ENCODE results near the gene MTA2. TPM values are rescaled to one million over a fixed set of nuclear protein-coding genes. Genes with fewer than 3 reads are reported as not detected.
"Not testable (repeated sequence)": the region's sequence is repeated elsewhere in the genome, so short reads cannot be mapped to it uniquely, and the experiment has no call there.

Gene MTA2
- 90.4 and 97.2 TPM in 2 replicates for total RNA-seq (2022)
- percentile 82 among the genes with signal in this experiment for Bru-seq, nascent RNA
- percentile 96 among the genes with signal in this experiment for BruChase-seq, experiment 1, labeled RNA remaining after a 6-hour chase
- percentile 96 among the genes with signal in this experiment for BruChase-seq, experiment 2, labeled RNA remaining after a 2-hour chase
- long read RNA-seq, transcript MTA2-201 (18 exons, 3,058 nt): major isoform, 11 of 18 reads
- long read RNA-seq, partial matches to known transcripts: 4 of 18 reads
- long read RNA-seq, other reads (novel, unspliced or antisense): 3 of 18 reads

GRCh38 chr11:62601372-62602140 is at the start of gene MTA2:
Gene MTA2, minus strand, starts transcription at chr11:62601865. Its CDS starts 415 bp downstream, at chr11:62601450.
- TF ChIP-seq CTCF (IDR thresholded peaks at IDR 0.05; ENCODE audit: unreplicated experiment): no peak

GRCh38 chr11:62650283-62650682 is 48.6 kb upstream of the MTA2 start:
- not testable (repeated sequence) for BruUV-seq (replicated peaks); H3K27ac Mint-ChIP-seq (ENCODE audit: unreplicated experiment)

More at GRCh38 chr11:62601372-62602140, at the start of gene MTA2:
- Mint-ChIP-seq H3K27me3 (ENCODE audit: unreplicated experiment) (no peaks in the 10 kb centered on the region), H3K4me1 (ENCODE audit: low read depth, unreplicated experiment) (peaks cover 35% of the 10 kb centered on the region), H3K9me3 (ENCODE audit: low read depth, unreplicated experiment) (no peaks in the 10 kb centered on the region), H3K4me3 (ENCODE audit: low read depth, unreplicated experiment) (peak within 1 kb of the TSS; percentile 88), H3K36me3 (ENCODE audit: insufficient read depth, unreplicated experiment) (peaks cover 75% of the 10 kb centered on the region), H3K27ac (ENCODE audit: unreplicated experiment) (peak within 1 kb of the TSS; percentile 78)
- no TSS peak for BruUV-seq (replicated peaks)
- intact Hi-C loops (cut with micrococcal nuclease; ENCODE audit: unreplicated experiment): no loop called here
- peak; percentile 99 for DNase-seq
- CTCF ChIA-PET: interaction anchor here (0.7 to 2.1 kb wide), 12 partner anchors 10 to 177 kb away, joined by 3 to 21 read pairs (median 4); partner anchors contain the start of genes C11orf98, CSKMT, EML3 and ROM1

GRCh38 chr11:62649486-62649885 is 47.8 kb upstream of the MTA2 start:
- Mint-ChIP-seq H3K36me3 (ENCODE audit: insufficient read depth, unreplicated experiment) (peaks cover 54% of the 10 kb centered on the region), H3K27ac (ENCODE audit: unreplicated experiment) (no peak overlapping the region), H3K4me1 (ENCODE audit: low read depth, unreplicated experiment) (peaks cover 16% of the 10 kb centered on the region), H3K9me3 (ENCODE audit: low read depth, unreplicated experiment) (no peaks in the 10 kb centered on the region), H3K4me3 (ENCODE audit: low read depth, unreplicated experiment) (no peak overlapping the region), H3K27me3 (ENCODE audit: unreplicated experiment) (no peaks in the 10 kb centered on the region)
- intact Hi-C loops (cut with micrococcal nuclease; ENCODE audit: unreplicated experiment): no loop called here
- TF ChIP-seq CTCF (IDR thresholded peaks at IDR 0.05; ENCODE audit: unreplicated experiment): no peak
- CTCF ChIA-PET: interaction anchor here (0.6 kb wide), 1 partner anchor 71 kb away, joined by 3 read pairs; no protein-coding TSS in a partner anchor
- no peak for DNase-seq
- no TSS peak for BruUV-seq (replicated peaks)

More at GRCh38 chr11:62650283-62650682, 48.6 kb upstream of the MTA2 start:
- DNase-seq; CTCF ChIA-PET; H3K27me3 Mint-ChIP-seq (ENCODE audit: unreplicated experiment); H3K9me3 Mint-ChIP-seq (ENCODE audit: low read depth, unreplicated experiment); intact Hi-C loops (cut with micrococcal nuclease; ENCODE audit: unreplicated experiment); H3K4me3 Mint-ChIP-seq (ENCODE audit: low read depth, unreplicated experiment): not testable (repeated sequence)
- H3K4me1 Mint-ChIP-seq (ENCODE audit: low read depth, unreplicated experiment): peaks cover 16% of the 10 kb centered on the region
- peaks cover 48% of the 10 kb centered on the region for H3K36me3 Mint-ChIP-seq (ENCODE audit: insufficient read depth, unreplicated experiment)

- no peaks in the 10 kb centered on the region for H3K27me3 Mint-ChIP-seq (ENCODE audit: unreplicated experiment)
- no peak overlapping the region for H3K27ac Mint-ChIP-seq (ENCODE audit: unreplicated experiment)
- TF ChIP-seq CTCF (IDR thresholded peaks at IDR 0.05; ENCODE audit: unreplicated experiment): no peak
- no peaks in the 10 kb centered on the region for H3K9me3 Mint-ChIP-seq (ENCODE audit: low read depth, unreplicated experiment)
- CTCF ChIA-PET: interaction anchor here (0.6 kb wide), 1 partner anchor 71 kb away, joined by 3 read pairs; no protein-coding TSS in a partner anchor
- no TSS peak for BruUV-seq (replicated peaks)
- intact Hi-C loops (cut with micrococcal nuclease; ENCODE audit: unreplicated experiment): no loop called here
- peaks cover 59% of the 10 kb centered on the region for H3K36me3 Mint-ChIP-seq (ENCODE audit: insufficient read depth, unreplicated experiment)
- H3K4me3 Mint-ChIP-seq (ENCODE audit: low read depth, unreplicated experiment): no peak overlapping the region
- peaks cover 16% of the 10 kb centered on the region for H3K4me1 Mint-ChIP-seq (ENCODE audit: low read depth, unreplicated experiment)
- DNase-seq: no peak
These were observed 47.3 kb upstream of the MTA2 start for GRCh38 chr11:62648967-62649364.
